Astrocyte of the cerebellum (primary cell): ENCODE measurements around the gene AVEN.

Experiments used
- DNase-seq: peaks from one replicate; pipeline ENCODE4 v3.0.0-alpha.2; 2011; ENCODE audit warnings: low read depth
- H3K4me3 ChIP-seq: 2 replicates; pipeline ENCODE4 v1.5.1; 2011; ENCODE audit warnings: mild to moderate bottlenecking, low read depth, low read length, moderate library complexity
- in situ Hi-C: cut with HindIII; loops from 2 replicates; pipeline ENCODE4 v1.10.0; 2017; ENCODE audit warnings: low sequenced_read_pairs
- TF ChIP-seq, protein P1 (sequence below): IDR thresholded peaks from 2 replicates; pipeline ENCODE4 v1.5.1; 2012; ENCODE audit warnings: low read length, low read depth, moderate library complexity, mild to moderate bottlenecking; ENCODE audit errors: missing control alignments

The AVEN gene

DNA sequence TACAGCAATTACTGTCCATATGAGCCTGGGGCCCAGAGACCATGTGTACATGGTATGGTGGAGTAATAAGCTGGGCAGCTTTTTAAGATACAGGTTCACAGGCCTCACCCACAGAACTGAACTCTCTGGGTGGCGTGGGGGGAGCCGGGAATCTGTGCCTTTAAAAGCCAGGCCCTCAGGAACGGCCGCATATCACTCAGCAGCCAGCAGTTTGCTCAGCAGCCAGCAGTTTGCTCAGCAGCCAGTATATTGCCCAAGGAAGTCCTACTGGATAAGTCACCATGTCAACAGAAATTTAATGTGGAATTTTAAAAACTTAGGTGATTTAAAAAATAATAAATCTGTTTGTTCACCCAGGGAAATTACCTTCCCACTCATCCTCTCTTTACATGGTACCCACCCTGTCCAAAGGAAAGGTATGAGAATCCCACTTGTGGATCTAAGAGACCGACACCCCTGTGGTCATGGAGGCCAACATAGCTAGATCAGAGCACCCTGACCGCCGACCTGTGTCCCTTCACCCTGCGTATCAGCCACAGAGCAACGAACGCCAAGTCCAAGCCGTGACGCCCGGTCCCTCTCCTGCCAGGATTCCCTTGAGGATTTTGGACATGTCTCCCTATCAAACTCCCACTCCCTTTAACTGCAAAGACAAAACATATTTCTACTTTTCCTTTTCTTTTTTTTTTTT lies 166.4 kb downstream of the AVEN start:
- H3K4me3 ChIP-seq = no peak overlapping the region
- DNase-seq = no peak
- TF ChIP-seq, protein P1, sequence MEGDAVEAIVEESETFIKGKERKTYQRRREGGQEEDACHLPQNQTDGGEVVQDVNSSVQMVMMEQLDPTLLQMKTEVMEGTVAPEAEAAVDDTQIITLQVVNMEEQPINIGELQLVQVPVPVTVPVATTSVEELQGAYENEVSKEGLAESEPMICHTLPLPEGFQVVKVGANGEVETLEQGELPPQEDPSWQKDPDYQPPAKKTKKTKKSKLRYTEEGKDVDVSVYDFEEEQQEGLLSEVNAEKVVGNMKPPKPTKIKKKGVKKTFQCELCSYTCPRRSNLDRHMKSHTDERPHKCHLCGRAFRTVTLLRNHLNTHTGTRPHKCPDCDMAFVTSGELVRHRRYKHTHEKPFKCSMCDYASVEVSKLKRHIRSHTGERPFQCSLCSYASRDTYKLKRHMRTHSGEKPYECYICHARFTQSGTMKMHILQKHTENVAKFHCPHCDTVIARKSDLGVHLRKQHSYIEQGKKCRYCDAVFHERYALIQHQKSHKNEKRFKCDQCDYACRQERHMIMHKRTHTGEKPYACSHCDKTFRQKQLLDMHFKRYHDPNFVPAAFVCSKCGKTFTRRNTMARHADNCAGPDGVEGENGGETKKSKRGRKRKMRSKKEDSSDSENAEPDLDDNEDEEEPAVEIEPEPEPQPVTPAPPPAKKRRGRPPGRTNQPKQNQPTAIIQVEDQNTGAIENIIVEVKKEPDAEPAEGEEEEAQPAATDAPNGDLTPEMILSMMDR = no peak
- in situ Hi-C loops = no loop called here

DNA sequence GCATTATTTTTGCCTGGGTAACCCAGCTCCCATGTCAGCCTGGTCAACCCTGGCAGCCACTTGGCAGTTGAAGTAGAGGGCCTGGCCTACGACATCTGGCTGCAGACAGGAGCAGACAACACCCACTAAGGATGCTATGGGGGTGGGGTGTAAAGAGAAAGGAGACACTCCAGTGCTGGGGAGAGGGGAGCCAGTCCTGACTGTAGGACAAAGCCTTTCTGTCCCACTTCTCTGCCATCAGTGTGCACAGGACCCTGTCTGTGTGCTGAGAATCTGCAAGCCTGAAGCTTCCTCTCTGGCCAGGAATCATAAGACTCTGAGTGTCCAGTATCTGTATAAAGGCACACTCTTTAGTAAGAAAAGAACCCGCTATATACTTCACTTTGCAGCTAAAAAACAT lies 167.0 kb downstream of the AVEN start:
- no peak overlapping the region for H3K4me3 ChIP-seq
- no peak for DNase-seq
- TF ChIP-seq, protein P1 = no peak
- in situ Hi-C loops = no loop called here

DNA sequence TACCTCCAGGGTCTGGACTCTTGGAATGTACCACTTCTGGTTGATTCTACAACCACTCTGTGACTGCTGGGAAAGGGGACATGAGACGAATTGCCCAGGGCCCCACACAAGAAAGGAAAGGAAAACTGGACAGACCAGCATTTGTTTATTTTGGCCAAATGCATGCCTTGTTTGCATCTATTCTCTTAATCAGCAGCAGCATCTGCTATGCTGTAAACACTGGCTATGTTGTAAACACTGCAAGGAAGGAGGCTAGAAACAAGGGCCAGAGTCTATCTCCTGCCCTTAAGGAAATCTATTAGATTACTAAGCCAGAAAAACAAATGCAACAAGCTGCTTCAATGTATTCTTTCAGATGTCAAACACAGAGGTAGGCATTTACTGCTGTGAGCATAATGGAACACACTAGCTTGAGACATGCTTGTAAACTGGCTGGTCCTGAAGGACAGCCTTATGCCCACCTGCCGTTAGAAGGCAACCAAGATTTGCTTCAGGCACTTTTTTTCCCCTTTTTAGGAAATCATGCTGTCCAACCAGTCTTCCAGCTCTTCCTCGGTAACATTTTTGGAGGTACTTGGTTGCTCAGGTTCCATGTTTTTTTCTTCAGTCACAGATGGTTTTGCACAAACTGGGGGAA lies 172.8 kb downstream of the AVEN start:
- DNase-seq = no peak
- in situ Hi-C loops = no loop called here
- TF ChIP-seq, protein P1 = no peak
- no peak overlapping the region for H3K4me3 ChIP-seq

DNA sequence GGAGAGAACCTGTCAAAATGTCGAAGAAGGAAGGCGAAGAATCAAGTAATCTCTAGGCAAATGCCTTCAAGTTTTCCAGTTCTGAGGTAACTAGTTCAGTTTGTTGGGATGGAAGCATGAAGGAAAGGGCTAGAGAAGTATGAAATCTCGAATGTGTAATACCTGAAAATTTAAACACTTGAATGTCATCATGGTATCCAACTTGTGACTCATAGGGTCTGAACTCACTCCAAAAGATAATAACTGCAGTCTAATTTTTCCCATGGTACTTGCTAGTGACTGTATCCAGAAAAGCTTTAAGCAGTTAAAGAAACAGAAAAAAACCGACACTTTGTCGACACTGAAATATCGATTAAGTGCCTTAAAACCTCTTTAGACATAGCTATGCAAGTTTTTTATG lies 173.6 kb downstream of the AVEN start:
- in situ Hi-C loops = no loop called here
- no peak for DNase-seq
- TF ChIP-seq, protein P1 = no peak
- no peak overlapping the region for H3K4me3 ChIP-seq

DNA sequence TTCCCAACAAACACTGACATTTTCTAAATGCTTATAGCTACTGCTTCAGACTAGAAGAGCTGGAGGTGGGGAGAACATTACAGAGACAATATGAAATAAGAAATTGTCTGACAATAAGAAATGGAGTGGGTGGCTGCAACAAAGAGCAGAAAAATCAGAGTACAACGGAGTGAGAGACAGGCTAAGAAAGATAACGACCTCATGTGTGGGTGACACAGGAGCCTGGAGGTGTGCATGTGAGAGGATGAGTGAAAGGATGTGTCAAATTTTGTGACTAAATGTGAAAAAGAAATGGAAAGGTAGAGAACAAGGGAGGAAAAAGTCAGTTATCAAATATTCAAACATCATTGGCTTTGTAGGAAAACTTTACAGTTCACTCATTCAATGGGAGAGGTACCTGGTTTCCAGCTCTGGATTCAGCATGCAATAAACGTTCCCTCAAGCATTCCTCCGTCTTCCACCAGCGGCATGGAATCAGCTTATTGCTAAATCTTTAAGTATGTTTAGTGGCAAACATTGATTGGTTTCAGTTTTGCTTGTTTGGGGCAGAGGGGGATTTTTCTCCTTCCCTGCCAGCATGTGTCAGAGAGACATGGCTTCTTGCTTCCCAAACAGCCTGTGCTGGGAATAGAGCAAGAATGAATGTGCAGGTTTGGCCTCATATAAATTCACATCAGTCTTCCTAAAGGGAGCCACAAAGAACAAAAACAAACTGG lies 174.5 kb downstream of the AVEN start:
- no peak overlapping the region for H3K4me3 ChIP-seq
- in situ Hi-C loops = no loop called here
- TF ChIP-seq, protein P1 = no peak
- no peak for DNase-seq

DNA sequence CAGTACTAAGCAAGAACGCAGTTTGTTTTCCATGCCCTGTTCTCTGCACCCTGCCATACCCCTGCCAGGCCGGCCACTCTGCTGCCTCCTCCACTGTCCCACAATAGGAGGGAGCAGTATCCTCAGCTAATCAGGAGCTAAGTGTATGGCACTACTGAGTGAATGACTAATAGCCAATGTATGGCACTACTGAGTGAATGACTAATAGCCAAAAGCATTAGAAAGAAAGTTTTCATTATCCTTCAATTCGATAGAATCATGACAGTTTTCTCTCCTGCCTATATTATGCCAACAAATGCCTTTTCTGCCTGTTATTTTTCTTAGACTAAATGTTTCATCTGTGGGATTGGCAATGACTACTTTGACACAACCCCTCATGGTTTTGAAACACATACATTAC lies 178.2 kb downstream of the AVEN start:
- H3K4me3 ChIP-seq = no peak overlapping the region
- in situ Hi-C loops = no loop called here
- no peak for DNase-seq
- TF ChIP-seq, protein P1 = no peak
